ACHN (cell line): Measurements from ENCODE around the gene CABCOCO1.
"Not testable (repeated sequence)": the region's sequence is repeated elsewhere in the genome, so short reads cannot be mapped to it uniquely, and the experiment has no call there.

Experiments
- DNase-seq: peaks from one replicate; pipeline ENCODE4 v3.0.0-alpha.2; 2015
- in situ Hi-C: cut with HindIII; loops from 2 replicates; pipeline ENCODE4 v1.10.0; 2017; ENCODE audit warnings: low sequenced_read_pairs, low pct_ligation_motif_present, low pct_unique_long_range_greater_than_20kb

The CABCOCO1 gene

DNA sequence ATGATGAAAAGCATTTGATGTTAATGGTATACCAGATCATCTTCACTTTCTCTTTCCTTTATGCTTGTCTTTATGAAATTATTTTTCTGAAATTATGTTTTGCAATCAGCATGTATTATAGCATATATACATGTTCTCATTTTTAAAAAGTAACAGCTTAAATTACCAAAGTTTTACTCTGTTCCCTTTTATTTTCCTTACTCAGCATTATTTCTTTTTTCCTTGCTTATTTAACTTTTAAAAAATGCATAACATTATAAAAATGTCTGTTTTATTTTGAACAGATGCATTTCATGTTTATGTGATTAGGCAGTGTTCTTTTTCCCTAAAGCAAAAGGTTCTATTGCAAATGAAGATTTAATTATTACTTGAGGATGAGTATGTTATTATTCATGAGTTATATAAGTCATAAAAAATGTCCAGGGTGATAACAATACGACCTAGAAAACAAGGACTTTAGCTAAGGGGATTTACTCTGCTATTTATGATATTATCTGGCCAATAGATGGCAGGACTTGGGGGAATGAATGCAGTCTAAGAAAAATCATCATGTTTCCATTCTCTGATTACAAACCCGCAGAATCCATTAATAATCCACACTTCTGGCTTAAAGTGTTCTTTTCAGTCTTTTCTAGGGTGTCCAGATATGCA is 38.5 kb downstream of the CABCOCO1 start:
- in situ Hi-C loops = no loop called here
- DNase-seq = no peak

DNA sequence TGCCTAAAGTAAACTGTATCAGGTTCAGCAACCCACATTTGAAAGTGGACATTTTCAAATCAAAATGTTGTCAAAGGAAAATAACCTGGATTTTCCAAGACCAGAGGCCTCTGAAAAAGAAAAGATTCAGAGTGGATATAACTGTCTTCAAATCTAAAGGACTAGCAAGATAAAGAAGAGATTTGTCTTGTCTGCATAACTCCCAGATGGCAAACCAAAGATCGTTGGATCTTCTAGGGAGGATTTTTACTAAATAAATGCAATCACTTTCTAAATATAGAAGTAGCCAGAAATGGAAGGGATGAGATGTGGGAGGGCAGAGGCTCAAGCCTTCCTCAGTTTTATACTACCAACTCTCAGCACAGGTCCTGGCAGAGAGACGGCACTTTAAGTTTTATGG is 39.0 kb downstream of the CABCOCO1 start:
- no peak for DNase-seq
- in situ Hi-C loops = no loop called here

DNA sequence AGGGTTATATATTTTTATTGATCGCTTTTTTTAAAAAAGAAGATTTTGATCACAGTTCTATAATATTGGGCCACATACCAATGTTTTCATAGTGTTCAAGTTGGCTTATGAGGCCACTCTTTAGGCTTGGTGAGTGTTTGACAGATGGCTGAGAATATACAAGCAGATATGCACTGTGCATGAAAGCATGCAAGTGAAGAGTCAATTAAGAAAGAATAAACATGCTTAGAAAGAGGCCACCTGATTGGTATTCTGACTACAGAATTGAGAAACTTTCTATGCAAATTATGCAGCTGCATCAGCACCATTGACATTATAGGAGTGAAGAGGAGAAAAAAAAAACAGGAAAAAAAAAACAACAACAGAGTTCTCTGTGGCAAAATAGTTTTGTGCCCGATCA is 39.9 kb downstream of the CABCOCO1 start:
- no peak for DNase-seq
- in situ Hi-C loops = no loop called here

DNA sequence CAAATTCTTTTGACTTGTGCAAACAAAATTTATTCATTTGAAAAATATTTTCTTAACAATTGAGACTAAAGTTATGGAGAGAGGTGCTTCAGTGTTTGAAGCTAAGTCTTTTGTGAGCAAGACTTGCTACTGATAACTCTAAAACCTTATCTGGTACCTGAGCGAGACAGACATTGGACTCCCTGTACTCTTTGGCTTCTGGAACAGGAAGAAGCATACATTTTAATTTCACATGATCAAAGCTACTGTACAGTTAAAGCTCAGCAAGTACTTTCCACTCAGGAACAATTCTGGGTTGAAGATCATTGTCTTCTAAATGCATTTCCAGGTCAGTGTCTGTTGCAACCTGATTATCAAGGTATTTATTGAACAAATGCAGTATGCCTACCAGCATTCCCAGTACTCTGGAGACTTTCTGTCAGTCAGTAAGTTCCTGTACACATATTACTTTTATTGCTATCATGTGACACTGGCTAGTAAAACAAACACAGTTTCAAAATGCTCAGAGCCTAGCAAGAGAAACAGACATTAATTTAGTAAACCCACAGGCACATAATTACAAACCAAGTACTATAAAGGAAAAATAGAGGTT is 42.4 kb downstream of the CABCOCO1 start:
- in situ Hi-C loops = no loop called here
- no peak for DNase-seq

DNA sequence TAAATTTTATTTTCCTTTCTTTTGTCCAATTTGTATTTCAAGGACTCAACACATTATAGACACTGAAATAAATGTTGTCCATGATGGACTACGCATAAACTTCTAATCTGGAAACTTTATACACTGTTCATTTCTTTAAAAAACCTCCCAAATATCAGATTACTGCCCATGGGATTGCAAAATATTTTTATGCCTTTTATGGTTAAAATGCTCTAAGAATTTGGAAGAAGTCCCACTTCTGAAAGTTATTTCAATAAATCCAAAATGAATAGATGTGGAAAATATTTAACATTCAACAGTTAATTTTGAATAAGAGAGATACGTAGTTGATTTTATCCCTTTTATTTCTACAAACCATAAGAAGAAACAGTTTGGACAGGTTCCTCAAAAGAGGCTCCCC is 46.1 kb downstream of the CABCOCO1 start:
- no peak for DNase-seq
- in situ Hi-C loops = no loop called here

DNA sequence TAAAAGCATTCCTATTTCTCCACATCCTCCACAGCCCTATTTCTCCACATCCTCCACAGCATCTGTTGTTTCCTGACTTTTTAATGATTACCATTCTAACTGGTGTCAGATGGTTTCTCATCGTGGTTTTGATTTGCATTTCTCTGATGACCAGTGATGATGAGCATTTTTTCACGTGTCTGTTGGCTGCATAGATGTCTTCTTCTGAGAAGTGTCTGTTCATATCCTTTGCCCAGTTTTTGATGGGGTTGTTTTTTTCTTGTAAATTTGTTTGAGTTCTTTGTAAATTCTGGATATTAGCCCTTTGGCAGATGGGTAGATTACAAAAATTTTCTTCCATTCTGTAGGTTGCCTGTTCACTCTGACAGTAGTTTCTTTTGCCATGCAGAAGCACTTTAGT is 49.4 kb downstream of the CABCOCO1 start:
- in situ Hi-C loops, DNase-seq: not testable (repeated sequence)

DNA sequence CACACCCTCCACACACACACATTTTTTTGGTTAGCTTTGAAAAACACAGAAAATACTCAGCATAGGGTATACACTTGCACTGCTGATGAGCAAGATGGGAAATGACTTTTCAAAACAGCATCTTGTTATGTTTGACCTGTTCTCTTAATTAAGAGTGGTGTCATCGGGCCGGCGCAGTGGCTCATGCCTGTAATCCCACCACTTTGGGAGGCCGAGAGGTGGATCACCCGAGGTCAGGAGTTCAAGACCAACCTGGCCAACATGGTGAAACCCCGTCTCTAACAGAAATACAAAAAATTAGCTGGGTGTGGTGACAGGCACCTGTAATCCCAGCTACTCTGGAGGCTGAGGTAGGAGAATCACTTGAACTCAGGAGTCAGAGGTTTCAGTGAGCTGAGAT is 56.7 kb downstream of the CABCOCO1 start:
- DNase-seq, in situ Hi-C loops: not testable (repeated sequence)

DNA sequence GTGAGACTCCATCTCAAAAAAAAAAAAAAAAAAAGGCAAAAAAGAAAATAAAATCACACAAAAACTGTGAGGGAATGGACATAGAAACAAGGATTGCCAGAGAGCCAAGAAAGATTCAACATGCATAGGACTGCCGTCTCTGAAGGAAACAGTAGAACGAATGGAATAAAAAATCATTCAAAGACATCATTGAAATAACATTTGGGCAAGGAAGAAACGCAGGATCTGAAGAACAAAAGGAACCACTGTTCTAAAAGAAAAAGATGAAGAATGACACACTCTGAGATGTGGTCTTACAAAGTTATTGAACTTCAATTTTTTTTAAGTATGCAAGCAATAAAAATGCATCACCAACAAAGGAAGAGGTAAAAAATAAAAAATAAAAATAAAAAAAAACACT is 57.2 kb downstream of the CABCOCO1 start:
- no peak for DNase-seq
- in situ Hi-C loops = no loop called here

DNA sequence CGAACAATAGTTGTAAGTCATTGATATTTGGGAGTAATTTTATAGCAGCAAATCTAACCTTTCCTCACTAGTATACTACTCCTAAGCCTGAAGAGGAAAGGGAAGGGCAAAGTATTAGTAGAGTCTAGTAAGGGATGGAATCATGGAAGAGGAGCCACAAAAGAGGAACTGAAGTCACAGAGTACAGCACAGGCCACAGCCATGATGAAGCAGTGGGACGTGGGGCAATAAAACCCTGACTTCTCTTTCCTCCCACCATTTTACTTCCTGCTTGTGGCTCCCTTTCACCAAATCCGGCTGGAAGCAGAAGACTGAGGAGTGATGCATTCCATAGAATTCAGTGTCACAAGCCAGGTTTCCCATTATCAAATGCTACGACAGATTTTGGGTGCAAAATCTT is 58.7 kb downstream of the CABCOCO1 start:
- in situ Hi-C loops = no loop called here
- no peak for DNase-seq

DNA sequence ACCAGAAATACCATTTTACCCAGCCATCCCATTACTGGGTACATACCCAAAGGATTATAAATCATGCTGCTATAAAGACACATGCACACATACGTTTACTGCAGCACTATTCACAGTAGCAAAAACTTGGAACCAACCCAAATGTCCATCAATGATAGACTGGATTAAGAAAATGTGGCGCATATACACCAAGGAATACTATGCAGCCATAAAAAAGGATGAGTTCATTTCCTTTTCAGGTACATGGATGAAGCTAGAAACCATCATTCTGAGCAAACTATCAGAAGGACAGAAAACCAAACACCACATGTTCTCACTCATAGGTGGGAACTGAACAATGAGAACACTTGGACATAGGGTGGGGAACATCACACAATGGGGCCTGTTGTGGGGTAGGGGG is 62.5 kb downstream of the CABCOCO1 start:
- in situ Hi-C loops, DNase-seq: not testable (repeated sequence)

DNA sequence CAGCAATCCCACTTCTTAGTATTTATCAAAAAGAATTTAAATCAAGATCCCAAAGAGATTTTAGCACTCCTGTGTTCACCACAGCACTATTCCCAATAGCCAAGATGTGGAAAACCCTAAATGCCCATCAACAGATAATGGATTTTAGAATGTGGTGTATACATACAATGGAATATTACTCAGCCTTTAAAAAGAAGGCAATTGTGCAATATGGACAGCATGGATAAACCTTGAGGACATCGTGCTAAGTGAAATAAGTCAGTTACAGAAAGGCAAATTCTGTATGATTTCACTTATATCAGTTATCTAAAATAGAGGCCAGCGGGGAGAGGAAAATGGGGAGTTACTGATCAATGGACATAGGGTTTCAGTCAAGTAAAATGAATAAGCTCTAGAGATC is 66.9 kb downstream of the CABCOCO1 start:
- in situ Hi-C loops = no loop called here
- no peak for DNase-seq

DNA sequence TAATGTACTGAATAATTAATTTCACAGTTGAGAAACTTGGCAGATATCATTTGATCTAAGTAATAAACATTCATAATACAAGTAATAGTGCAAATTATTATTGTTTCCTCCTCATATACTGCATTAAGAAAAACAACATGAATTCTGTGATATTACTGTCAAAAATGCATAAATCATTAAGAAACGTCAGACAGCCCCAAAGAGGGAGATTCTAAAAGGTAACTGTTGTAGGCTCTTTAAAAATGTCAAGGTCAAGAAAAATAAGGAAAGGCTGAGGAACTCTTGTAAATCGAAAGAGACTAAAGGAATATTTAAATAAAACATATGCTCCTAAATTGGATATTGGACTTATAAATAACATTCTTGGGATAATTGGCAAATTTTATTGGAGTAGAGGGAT is 67.9 kb downstream of the CABCOCO1 start:
- DNase-seq = no peak
- in situ Hi-C loops = no loop called here

DNA sequence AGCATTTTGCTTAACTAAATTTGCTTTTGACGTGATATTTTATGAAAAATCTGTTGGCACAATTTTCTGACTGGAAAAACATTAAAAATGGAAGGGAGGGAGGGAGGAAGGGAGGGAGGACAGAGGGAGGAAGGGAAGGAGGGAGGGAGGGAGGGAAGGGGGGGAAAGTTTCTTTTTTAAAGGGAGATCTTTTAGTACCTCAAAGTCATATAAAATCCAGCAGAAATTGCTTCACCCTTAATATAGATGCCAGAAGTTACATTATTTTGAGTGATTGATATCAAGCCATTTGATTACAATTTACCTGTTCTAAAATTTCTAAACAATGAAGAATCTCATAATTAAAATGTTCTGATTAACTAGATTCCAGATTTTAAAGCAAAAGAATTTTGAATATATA is 68.9 kb downstream of the CABCOCO1 start:
- no peak for DNase-seq
- in situ Hi-C loops = no loop called here

DNA sequence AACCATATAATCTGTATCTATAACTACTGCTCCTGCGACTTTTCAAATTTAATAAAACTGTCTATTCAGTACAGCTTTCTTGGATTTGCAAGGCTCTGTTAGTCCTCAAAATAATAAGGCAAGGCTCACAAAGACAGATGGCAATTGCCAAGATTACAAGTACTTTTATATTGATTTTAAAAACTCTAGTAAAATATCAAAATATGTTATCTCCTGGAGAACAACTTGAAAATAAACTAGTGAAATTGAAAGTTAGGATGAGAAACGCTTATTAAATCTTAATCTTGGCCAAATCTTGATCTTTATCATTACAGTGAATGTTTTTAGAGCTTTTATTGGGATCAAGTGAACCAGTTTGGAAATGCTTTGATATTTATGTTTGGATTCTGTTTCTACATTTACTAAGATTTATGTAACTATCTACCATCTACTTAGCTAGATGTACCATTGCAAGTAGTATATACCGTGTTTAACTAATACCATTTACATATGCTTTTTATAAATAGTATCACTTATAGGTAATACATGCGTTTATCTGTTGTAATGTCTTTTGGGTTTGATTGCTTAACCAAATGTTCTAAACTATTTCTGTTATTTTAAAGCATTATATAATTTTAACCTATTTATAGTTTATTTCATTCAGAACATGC is 70.0 kb downstream of the CABCOCO1 start:
- no peak for DNase-seq
- in situ Hi-C loops = no loop called here

DNA sequence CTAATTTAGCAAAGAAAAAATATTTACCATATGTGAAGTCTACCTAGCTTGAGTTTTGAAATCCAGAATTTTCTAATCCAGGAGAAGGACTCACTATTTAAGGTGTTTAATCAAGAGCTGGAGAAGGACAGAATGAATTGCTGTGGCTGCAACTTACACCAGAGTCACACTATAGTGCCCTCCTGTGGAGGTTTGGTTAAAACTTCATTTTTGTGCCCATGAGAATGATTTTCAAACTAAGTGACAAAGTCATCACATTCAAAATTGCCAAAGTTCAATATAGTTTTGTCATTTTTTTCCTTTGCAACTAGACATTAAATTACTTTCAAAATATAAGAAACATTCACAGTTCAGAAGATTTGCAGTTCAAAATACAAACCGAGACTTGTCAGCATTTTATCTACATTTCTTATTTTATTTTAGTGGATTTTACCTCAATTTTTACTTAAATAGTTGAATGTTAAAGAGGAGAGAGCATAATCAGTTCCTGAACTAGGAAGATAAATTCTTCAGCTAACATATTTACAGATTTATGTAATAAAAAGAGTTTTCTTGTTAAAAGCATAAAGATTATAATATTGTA is 70.7 kb downstream of the CABCOCO1 start:
- DNase-seq = peak; percentile 70
- in situ Hi-C loops = no loop called here

DNA sequence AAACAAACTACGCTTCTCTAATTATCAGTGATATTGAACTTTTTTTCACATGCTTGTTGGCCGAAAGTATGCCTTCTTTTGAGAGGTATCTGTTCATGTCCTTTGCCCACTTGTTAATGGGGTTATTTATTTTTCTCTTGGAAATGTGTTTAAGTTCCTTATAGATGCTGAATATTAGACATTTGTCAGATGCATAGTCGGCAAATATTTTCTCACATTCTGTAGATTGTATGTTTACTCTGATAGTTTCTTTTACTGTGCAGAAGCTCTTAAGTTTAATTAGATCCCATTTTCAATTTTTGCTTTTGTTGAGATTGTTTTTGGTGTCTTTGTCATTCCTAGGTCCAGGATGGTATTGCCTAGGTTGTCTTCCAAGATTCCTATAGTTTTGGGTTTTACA is 73.2 kb downstream of the CABCOCO1 start:
- in situ Hi-C loops = no loop called here
- DNase-seq = no peak

DNA sequence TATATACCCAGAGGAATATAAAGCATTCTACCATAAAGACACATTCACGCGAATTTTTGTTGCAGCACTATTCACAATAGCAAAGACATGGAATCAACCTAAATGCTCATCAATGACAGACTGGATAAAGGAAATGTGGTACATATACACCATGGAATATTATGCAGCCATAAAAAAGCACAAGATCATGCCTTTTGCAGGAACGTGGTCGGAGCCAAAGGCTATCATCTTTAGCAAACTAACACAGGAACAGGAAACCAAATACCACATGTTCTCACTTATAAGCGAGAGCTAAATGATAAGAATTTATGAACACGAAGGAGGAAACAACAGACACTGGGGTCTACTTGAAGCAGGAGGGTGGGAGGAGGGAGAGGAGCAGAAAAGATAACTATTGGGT is 74.7 kb downstream of the CABCOCO1 start:
- DNase-seq, in situ Hi-C loops: not testable (repeated sequence)

DNA sequence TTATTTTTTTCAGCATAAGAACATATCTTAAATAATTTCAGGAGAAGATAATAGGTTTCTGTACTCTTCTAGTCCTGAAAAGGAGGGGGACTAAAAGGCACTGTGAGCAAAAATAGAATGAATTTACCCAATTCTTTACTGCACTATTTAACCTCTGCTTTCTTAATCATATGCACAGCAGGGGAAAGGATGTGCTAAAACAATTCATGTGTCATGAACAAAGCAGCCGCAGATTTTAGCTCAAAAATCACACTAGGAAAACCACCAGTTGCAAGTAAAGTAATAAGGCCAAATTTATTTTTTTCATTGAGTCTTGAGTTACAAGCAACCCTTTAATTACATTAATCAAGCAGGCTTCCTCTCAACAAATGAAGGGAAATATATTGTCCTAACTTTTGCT is 80.1 kb downstream of the CABCOCO1 start:
- DNase-seq = no peak

DNA sequence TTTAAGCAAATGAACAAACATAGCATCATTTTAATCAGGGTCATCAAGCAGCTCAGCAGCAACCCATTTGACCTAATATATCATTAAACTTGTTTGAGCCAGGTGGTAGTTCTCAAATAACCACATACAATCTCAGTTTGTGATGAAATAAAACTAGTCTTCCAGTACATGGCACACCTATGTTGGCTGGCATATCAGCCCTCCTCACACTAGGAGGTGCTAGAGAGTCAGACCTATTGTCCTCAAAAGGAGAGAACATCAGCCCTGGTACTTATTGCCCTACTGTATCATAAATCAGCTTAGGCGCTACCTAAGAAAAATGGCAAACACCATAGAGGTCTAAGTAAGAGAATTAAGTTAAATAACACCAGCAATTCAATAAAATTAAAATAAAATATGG is 81.7 kb downstream of the CABCOCO1 start:
- peak; percentile 21 for DNase-seq
- in situ Hi-C loops = no loop called here

More for the DNA sequence above, 80.1 kb downstream of the CABCOCO1 start:
- in situ Hi-C loops = no loop called here

DNA sequence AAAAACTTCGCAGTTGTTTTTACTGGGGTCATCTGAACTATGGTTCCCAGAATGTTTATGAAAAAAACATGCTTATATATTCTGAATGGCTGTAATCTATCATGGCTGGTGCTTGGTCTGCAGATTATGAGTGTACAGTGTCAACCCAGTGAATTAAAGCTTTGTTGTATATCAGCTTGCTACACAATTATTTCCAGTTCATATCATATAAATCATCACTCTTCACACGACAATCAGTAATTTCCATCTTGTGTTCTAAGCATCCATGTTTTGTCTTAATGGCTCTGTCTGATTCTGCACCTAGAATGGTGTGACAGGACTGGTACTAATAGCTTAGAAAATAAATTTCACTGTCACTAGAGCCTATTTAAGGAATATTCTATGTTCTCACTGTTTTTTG is 83.6 kb downstream of the CABCOCO1 start:
- in situ Hi-C loops = no loop called here
- no peak for DNase-seq
